ENCODE measurements around the gene CTDSPL.

CTDSPL gene

GRCh38 chr3:37953226-37953625 is 91.5 kb downstream of the CTDSPL start:
- Mint-ChIP-seq H3K4me3 (no peak overlapping the region), H3K9me3 (peaks cover 2% of the 10 kb centered on the region), H3K36me3 (ENCODE audit: low read depth) (peaks cover 58% of the 10 kb centered on the region), H3K27me3 (ENCODE audit: low read depth) (no peaks in the 10 kb centered on the region), H3K27ac (peak overlapping the region in 2 of 3 experiments; percentile 6 to 36), H3K4me1 (peaks cover 46% of the 10 kb centered on the region)
- TF ChIP-seq CTCF (IDR thresholded peaks at IDR 0.05; ENCODE audit: unreplicated experiment in 3 of 3) = no peak

- Mint-ChIP-seq H3K36me3 (ENCODE audit: low read depth) (peaks cover 58% of the 10 kb centered on the region), H3K4me3 (no peak overlapping the region), H3K4me1 (peaks cover 46% of the 10 kb centered on the region), H3K9me3 (peaks cover 2% of the 10 kb centered on the region), H3K27ac (peak overlapping the region; percentile 49 to 63 (median 55)), H3K27me3 (ENCODE audit: low read depth) (no peaks in the 10 kb centered on the region)
- TF ChIP-seq CTCF (IDR thresholded peaks at IDR 0.05; ENCODE audit: unreplicated experiment in 3 of 3) = no peak
These were observed 92.2 kb downstream of the CTDSPL start for GRCh38 chr3:37953707-37954394.

GRCh38 chr3:37954881-37955280 is 93.2 kb downstream of the CTDSPL start:
- peak overlapping the region; percentile 93 to 97 (median 93) for H3K27ac Mint-ChIP-seq
- peaks cover 37% of the 10 kb centered on the region for H3K4me1 Mint-ChIP-seq
- no peaks in the 10 kb centered on the region for H3K27me3 Mint-ChIP-seq (ENCODE audit: low read depth)
- no peak for TF ChIP-seq CTCF (IDR thresholded peaks at IDR 0.05; ENCODE audit: unreplicated experiment in 3 of 3)
- H3K9me3 Mint-ChIP-seq = peaks cover 2% of the 10 kb centered on the region
- peaks cover 52% of the 10 kb centered on the region for H3K36me3 Mint-ChIP-seq (ENCODE audit: low read depth)
- no peak overlapping the region for H3K4me3 Mint-ChIP-seq

- Mint-ChIP-seq H3K36me3 (ENCODE audit: low read depth) (peaks cover 41% of the 10 kb centered on the region), H3K27me3 (ENCODE audit: low read depth) (no peaks in the 10 kb centered on the region), H3K4me3 (peak overlapping the region in 1 of 3 experiments; percentile 24), H3K9me3 (peaks cover 2% of the 10 kb centered on the region), H3K4me1 (peaks cover 32% of the 10 kb centered on the region), H3K27ac (peak overlapping the region; percentile 93 to 97 (median 93))
- TF ChIP-seq CTCF (IDR thresholded peaks at IDR 0.05; ENCODE audit: unreplicated experiment in 3 of 3) = no peak
These were observed 94.4 kb downstream of the CTDSPL start for GRCh38 chr3:37955918-37956707.

GRCh38 chr3:37956723-37957538 is 95.3 kb downstream of the CTDSPL start:
- peaks cover 40% of the 10 kb centered on the region for H3K4me1 Mint-ChIP-seq
- peaks cover 35% of the 10 kb centered on the region for H3K36me3 Mint-ChIP-seq (ENCODE audit: low read depth)
- H3K4me3 Mint-ChIP-seq = peak overlapping the region in 1 of 3 experiments; percentile 24
- peak overlapping the region; percentile 93 to 97 (median 93) for H3K27ac Mint-ChIP-seq
- TF ChIP-seq CTCF (IDR thresholded peaks at IDR 0.05; ENCODE audit: unreplicated experiment in 3 of 3) = no peak
- no peaks in the 10 kb centered on the region for H3K27me3 Mint-ChIP-seq (ENCODE audit: low read depth)
- peaks cover under 1% of the 10 kb centered on the region for H3K9me3 Mint-ChIP-seq

Measured in nephron (organoid).